Measurements from ENCODE around the gene C9orf85.
"Not testable (repeated sequence)": the region's sequence is repeated elsewhere in the genome, so short reads cannot be mapped to it uniquely, and the experiment has no call there.

The C9orf85 gene

GRCh38 chr9:71944754-71945375 lies 33.4 kb downstream of the C9orf85 start:
- peak in 1 of 3 donors; percentile 19 for DNase-seq

GRCh38 chr9:71954652-71955051 lies 43.2 kb downstream of the C9orf85 start:
- DNase-seq: not testable (repeated sequence)

- peak; percentile 10 to 36 (median 23) for DNase-seq
Measured at GRCh38 chr9:71955300-71955915, 44.0 kb downstream of the C9orf85 start.

- no peak for DNase-seq
Measured at GRCh38 chr9:71962328-71962727, 50.9 kb downstream of the C9orf85 start.

- DNase-seq: not testable (repeated sequence)
Measured at GRCh38 chr9:71963471-71963996, 52.1 kb downstream of the C9orf85 start.

GRCh38 chr9:71965403-71965802 lies 54.0 kb downstream of the C9orf85 start:
- DNase-seq: no peak

GRCh38 chr9:71966601-71967000 lies 55.2 kb downstream of the C9orf85 start:
- DNase-seq: no peak

GRCh38 chr9:71968541-71969090 lies 57.2 kb downstream of the C9orf85 start:
- no peak for DNase-seq

- DNase-seq: no peak
Measured at GRCh38 chr9:71975833-71976232, 64.4 kb downstream of the C9orf85 start.

GRCh38 chr9:71977003-71977402 lies 65.6 kb downstream of the C9orf85 start:
- DNase-seq: no peak

- DNase-seq: no peak
Measured at GRCh38 chr9:71980266-71981190, 69.1 kb downstream of the C9orf85 start.

- no peak for DNase-seq
Measured at GRCh38 chr9:71981944-71982343, 70.5 kb downstream of the C9orf85 start.

GRCh38 chr9:71984403-71984802 lies 73.0 kb downstream of the C9orf85 start:
- no peak for DNase-seq

GRCh38 chr9:71984831-71985281 lies 73.4 kb downstream of the C9orf85 start:
- no peak for DNase-seq

- DNase-seq: no peak
Measured at GRCh38 chr9:71985297-71985911, 74.0 kb downstream of the C9orf85 start.

- no peak for DNase-seq
Measured at GRCh38 chr9:71986900-71987299, 75.5 kb downstream of the C9orf85 start.

GRCh38 chr9:71987471-71988371 lies 76.3 kb downstream of the C9orf85 start:
- no peak for DNase-seq

GRCh38 chr9:71990466-71990865 lies 79.0 kb downstream of the C9orf85 start:
- no peak for DNase-seq

GRCh38 chr9:72005451-72005850 lies 94.0 kb downstream of the C9orf85 start:
- DNase-seq: no peak

- DNase-seq: no peak
Measured at GRCh38 chr9:72006501-72006900, 95.1 kb downstream of the C9orf85 start.

GRCh38 chr9:72007726-72008125 lies 96.3 kb downstream of the C9orf85 start:
- DNase-seq: not testable (repeated sequence)
